BJ (cell line): ENCODE data around the gene KLHL1. TPM values are rescaled to one million over a fixed set of nuclear protein-coding genes. Genes with fewer than 3 reads are reported as not detected.

Experiments
- CTCF ChIA-PET: fragments of 350-600 bp; formaldehyde crosslinking; extraction: SDS; loops from one replicate; lab custom pipeline; 2021; ENCODE audit warnings: antibody characterized with exemption, inconsistent platforms; lab: Yijun Ruan, JAX
- POLR2A ChIA-PET: fragments of 300-600 bp; sonication (Branson Sonifier 250); formaldehyde crosslinking; extraction: SDS; loops from one replicate; lab custom pipeline; 2021; ENCODE audit warnings: antibody characterized with exemption; lab: Charles Lee
- DNase-seq: peaks from one replicate; pipeline ENCODE4 v3.0.0-alpha.2; 2011; ENCODE audit warnings: low read depth
- H3K27me3 ChIP-seq: 2 replicates; pipeline ENCODE4 v1.6.0; 2011; ENCODE audit warnings: low read length; ENCODE audit not compliant: control insufficient read depth, insufficient read depth
- H3K36me3 ChIP-seq: 2 replicates; pipeline ENCODE4 v1.5.1; 2011; ENCODE audit warnings: low read length; ENCODE audit not compliant: control insufficient read depth, insufficient read depth
- H3K4me3 ChIP-seq: 2 replicates; pipeline ENCODE4 v1.5.1; 2011; ENCODE audit warnings: low read depth, mild to moderate bottlenecking, control low read depth, low read length
- CTCF ChIP-seq: IDR thresholded peaks from 2 replicates; pipeline ENCODE4 v1.5.1; 2011; ENCODE audit warnings: low read depth, mild to moderate bottlenecking, control low read depth, inconsistent platforms, low read length, moderate library complexity; ENCODE audit not compliant: insufficient read depth
- polyA plus RNA-seq: library from polyadenylated mRNA; depleted of rRNA; stranded (reverse); fragments of >200 nt; gene quantifications from 2 replicates; pipeline ENCODE4 v1.2.3, GENCODE V29; 2011

Gene KLHL1
- polyA plus RNA-seq, 1 experiment, result not detected

- TF ChIP-seq CTCF, result no peak
- H3K36me3 ChIP-seq, result no peaks in the 10 kb centered on the region
- POLR2A ChIA-PET, result no interaction called here
- CTCF ChIA-PET, result interaction anchor here (0.6 kb wide), 1 partner anchor 71 kb away, joined by 3 read pairs; no protein-coding TSS in a partner anchor
- no peak for DNase-seq
- no peak overlapping the region for H3K4me3 ChIP-seq
- no peaks in the 10 kb centered on the region for H3K27me3 ChIP-seq
These were observed 64.6 kb downstream of the KLHL1 start for GRCh38 chr13:70043685-70044084.

- TF ChIP-seq CTCF, result no peak
- H3K4me3 ChIP-seq, result no peak overlapping the region
- CTCF ChIA-PET, result no interaction called here
- H3K27me3 ChIP-seq, result no peaks in the 10 kb centered on the region
- DNase-seq, result no peak
- H3K36me3 ChIP-seq, result no peaks in the 10 kb centered on the region
- POLR2A ChIA-PET, result no interaction called here
These were observed 66.1 kb downstream of the KLHL1 start for GRCh38 chr13:70042193-70042592.

GRCh38 chr13:70034286-70034685 lies 74.0 kb downstream of the KLHL1 start:
- Histone ChIP-seq H3K4me3 (no peak overlapping the region), H3K27me3 (no peaks in the 10 kb centered on the region), H3K36me3 (no peaks in the 10 kb centered on the region)
- POLR2A ChIA-PET, result no interaction called here
- no peak for TF ChIP-seq CTCF
- no peak for DNase-seq
- CTCF ChIA-PET, result no interaction called here

- no peak for TF ChIP-seq CTCF
- ChIA-PET CTCF (no interaction called here), POLR2A (no interaction called here)
- no peak for DNase-seq
- Histone ChIP-seq H3K36me3 (no peaks in the 10 kb centered on the region), H3K4me3 (no peak overlapping the region), H3K27me3 (no peaks in the 10 kb centered on the region)
These were observed 80.7 kb downstream of the KLHL1 start for GRCh38 chr13:70027551-70027950.

DNA sequence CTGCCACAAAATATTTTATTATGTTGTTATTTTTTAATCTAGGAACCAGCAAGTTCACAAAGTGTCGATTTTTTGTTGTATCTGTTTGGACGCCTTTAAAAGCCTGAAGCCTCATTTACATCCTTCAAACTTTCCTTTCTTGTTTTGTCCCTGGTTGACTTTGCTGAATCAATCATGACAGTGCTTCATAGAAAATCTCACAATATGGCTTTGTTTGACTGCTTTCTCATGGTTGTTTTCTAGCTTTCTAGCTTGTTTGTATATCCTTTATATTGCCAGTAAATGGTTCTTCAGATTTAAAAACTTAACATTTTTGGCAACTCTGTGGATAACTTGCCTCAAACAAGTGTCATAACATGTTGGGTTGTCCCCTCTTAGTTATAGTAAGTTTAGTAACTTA lies 84.7 kb downstream of the KLHL1 start:
- Histone ChIP-seq H3K27me3 (no peaks in the 10 kb centered on the region), H3K36me3 (no peaks in the 10 kb centered on the region), H3K4me3 (no peak overlapping the region)
- CTCF ChIA-PET, result no interaction called here
- no peak for DNase-seq
- no peak for TF ChIP-seq CTCF
- POLR2A ChIA-PET, result no interaction called here
